HG03442 (cell line): ENCODE results near the gene CARD19.
A peak's percentile ranks its signal among the peaks of the same experiment; 100 is the strongest.
"Not testable (repeated sequence)": the region's sequence is repeated elsewhere in the genome, so short reads cannot be mapped to it uniquely, and the experiment has no call there.

Source experiments
- ATAC-seq: cut with Tn5 transposase; IDR thresholded peaks from one replicate; pipeline ENCODE4 v1.9.1; 2021; ENCODE audit warnings: mild to moderate bottlenecking, moderate library complexity; ENCODE audit not compliant: unreplicated experiment

The CARD19 gene

DNA sequence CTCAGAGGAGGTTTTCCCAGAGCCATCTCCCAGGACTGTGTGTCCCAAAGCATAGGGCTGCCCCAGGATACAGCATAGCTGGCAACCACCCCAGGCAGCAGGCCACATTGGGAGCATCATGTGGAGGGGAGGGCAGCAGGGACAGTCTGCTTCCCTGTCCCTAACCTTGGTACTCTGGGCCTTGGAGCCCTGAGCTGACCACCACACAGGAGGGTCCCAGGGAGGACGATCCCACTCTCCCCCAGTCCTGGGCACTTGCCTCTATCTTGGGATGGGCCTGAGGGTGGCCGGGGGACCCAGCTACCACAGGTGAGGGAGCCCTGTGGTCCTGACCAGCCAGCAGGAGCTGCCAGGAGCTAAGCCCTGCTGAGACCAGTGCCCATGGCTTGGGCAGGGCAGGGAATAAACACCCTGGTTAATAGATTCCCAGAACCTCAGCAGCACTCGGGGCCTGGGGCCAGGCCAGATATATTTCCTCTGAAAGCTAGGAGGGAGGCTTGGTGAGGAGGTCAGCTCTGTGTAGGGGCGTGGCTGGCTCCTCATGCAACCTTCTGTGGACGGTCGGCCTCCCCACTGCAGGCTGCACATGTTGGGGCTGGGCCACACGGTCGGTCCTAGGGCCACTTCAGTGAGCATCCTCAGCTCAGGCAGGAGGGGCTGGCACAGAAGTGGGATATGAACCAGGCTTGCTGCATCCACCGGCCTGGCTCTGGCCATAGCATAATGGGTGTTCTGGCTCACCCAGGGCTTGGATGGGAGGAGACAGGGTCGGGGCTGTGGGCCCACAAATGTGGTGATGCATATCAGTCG lies 33.9 kb downstream of the CARD19 start:
- no peak for ATAC-seq

DNA sequence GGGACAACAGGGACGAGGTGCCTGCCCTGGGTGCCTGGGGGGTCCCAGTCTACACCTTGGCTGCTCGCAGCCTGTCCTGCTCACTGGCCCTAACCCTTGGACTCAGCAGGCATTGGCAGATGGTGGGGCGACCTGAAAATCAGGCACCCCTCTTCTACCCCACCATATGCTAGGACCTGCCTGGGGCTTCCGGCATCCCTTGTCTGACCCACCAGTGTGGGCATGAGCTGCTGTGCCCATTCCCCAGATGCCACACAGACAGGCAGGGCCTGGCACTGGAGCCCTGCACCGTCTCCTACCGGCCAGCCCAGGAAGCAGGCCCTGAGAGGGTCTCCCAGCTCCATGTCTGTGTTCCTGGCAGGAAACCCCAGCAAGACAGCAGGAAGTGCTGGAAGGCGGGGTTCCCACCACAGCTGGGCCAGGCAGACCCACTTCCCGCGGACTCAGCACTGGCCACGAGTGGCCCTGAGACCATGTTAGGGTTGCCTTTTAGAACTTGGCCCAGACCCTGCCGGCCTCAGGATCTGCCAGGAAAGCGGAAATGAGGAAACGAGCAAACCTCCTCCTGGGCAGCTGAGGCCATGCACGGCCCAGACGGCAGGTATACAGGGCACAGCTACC lies 35.0 kb downstream of the CARD19 start:
- no peak for ATAC-seq

DNA sequence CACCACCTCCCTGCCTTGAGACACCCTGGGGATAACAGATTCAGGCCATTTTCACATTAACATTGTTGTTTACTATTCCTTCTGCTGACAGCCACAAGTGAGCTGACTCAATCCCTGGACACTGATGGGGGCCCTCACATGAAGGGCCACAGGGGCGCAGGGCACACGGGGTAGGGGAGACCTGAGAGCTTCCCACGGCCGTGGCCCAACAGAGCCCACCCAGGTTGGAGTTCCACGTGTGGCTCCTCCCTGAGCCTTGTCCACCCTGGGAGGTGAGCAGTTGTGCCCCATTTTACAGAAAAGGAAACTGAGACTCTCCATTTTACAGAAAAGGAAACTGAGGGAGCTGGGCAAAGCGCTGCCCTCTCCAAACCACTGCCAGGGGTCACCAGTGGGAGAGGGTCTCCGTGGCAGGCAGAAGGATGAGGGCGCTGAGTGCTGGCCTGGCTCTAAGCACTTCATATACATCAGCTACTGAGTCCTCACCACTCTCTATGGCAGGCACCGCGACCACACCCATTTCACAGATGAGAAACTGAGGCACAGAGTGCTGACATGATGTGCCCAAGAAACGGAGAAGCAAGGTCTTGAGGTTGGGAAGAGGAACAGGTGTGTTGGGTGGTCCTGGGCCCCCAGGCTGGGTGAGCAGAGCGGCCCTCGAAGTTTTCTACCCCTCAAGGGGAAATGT lies 35.7 kb downstream of the CARD19 start:
- no peak for ATAC-seq

DNA sequence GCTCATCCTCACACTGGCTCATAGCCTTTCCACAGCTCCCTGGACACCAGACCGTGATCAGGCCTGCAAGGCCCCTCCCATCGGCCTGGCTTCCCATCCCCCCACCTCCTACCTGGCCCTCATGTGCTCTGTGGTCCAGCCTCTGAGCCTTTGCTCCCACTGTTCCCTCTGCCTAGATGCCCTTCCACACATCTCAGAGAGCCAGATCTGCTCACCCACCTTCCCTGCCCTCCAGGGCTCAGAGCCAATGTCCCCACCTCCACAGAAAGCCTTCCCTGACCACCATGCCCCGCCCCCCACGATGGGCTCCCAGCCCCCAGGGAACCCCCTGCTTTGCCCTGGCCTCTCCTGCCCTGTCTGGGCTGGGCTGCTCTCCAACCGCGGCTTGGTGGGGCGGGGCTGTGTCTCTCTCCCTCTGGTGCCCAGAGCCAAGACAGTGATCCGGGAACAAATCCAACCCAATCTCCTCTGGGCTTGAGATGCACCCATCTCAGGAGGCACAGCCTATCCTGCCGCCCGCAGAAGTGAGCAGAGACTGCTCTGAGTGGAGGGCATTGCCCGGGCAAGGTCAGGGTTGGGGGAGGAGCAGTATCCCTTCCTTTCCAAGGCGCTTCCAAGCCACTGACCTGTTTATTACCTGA lies 36.4 kb downstream of the CARD19 start:
- ATAC-seq, result no peak

DNA sequence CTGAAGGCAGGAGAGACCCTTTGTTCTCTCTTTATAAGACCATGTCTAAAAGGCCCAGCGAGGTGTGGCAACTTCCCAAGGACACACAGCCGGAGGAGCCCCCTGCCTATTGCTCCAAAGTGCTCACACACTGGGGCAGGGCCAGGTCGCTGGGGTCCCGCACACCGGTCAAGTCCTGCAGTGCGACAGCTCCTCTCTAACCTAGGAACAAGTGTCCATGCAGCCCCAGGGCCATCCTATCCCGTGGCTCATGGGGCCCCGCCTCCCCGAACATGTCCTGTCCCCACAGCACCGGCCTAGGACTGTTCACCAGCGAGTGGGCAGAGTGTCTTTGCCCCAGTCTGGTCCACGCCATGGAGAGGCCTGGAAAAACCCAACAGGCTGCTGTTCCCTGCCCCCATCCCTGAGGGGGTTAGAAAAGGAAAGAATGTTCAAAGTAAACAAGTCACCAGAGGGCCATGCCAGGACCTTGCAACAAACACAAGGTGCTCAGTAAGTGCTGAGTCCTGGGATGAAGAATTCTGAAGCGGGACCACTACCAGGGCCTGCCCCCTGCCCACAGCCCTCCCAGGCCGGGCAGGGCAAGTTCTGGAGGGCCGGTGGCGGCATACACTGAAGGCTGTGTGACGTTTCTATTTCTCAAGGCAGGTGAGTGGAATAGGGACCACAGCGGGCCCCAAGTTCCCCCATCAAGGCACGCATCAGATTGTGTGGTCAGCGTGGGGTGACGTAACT lies 37.1 kb downstream of the CARD19 start:
- no peak for ATAC-seq

DNA sequence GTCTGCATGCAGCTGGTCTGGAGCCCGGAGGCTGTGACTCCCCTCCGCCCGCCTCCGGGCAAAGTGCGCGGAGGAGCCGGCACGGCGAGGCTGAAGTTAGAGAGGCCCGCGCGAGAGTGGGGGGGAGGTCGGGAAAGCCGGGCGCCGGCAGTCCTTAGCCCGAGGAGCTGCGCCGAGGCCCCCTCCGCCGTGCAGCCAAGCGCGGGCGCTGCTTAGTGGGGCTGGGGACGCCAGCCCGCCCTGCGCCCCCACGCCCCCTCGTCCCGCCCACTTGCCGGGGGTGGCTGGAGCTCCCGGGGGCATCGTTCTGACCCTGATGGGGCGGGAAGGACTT lies 37.6 kb downstream of the CARD19 start:
- ATAC-seq, result peak; percentile 24

DNA sequence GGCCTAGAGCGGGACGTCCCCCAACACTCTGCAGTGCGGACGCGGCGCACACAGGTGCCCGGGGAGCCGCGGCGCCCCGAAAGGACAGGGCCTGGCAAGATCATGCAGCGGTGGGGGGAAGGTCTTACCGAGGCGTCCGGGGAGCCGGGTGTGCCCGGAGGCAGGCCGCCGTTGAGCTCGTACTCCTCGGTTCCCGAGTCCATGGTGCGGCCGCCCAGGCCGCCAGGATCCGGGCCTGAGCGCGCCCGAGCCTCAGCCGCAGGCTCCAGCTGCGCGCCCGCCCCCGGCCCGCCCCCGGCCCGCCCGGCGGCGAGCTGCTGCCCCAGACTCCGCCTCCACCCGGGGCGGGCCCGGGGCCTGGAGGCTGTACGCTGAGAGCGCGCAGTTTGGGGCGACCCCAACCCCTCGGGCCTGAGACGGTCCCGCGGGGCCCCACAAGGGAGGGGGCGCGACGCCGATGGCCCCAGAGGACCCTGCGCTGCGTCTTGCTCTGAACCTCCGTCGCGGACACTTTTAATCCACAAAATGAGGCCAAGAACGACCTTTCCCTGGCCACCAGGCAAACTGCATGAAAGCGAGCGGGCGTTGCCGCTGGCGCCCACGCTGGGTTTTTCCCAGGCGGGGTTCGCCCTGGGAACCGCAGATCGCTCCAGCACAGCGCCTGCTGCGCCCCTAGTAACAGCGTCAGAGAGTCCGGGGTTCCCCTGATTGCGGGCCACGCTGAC lies 38.2 kb downstream of the CARD19 start, which contains the start of gene NINJ1:
Gene NINJ1 (minus strand): TSS at position 237 of the 725 bp plus-strand sequence. CDS start 34 bp downstream, at position 203.
- peak; percentile 71 for ATAC-seq

DNA sequence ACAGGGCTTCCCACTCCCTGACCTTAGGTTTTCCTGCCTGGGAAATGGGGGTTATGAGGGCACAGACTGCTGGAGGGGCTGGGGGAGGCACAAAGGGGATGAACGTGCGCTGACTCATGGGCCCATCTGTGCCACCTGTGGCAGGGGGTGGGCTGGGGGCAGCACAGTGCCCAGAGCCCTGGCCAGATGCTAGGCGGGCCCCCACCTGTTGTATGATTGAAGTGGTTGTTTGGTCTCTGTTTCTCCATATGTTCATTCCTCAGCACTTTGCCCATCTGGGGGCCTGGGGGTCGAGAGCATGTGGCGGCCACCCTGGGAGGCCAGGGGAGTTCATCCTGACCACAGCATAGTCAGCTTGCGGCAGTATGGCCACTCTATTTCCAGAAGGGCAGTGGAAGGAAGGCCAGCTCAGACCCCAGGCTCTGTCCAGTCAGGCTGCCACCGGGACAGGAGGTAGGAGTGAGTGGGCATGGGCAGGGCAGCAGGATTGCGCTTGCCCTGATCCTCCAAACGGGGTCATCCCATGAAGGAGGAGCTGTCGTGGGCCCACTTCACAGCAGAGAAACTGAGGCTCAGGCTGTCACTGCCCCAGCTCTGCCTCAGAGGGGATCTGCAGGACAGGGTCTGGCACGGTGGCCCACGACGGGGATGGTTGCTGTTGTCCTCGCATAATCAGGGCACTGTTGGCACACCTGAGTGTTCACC lies 38.9 kb downstream of the CARD19 start:
- no peak for ATAC-seq

DNA sequence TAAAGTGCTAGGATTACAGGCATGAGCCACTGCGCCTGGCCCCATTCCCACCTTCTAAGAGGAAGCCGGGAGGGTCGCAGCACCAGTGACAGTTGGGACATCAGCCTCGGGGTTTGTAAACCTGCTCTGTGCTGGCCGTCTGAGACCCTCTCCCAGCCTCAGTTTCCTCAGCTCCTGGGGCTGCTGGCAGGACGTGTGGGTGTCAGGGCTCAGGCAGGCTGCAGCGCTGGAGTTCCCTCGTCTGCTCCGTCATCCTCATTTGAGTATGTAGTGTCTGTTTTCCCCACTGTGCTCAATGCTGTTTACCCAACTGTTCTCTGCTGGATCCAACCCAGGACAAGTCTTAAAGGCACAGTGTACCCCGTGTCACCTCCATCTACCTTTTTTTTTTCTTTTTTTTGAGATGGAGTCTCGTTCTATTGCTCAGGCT lies 40.0 kb downstream of the CARD19 start:
- ATAC-seq, result no peak

DNA sequence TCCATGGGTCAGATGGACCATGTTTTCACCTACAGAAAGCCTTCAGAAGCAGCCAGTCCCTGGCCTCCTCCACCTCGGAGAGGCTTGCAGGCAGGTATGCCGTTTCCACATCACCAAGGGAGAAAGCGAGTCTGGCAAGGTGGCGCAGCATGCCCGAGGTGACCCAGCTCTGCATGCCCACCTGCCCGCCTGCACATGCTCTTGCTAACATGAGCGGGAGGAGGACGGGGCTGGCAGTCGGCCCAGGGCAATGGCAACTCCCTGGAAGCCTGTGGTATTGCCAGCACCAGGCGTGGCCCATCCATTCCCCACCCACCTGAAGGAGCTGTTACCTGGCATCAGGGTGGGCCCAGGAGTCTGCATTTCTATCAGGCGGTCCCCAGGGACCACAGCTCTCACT lies 41.3 kb downstream of the CARD19 start:
- no peak for ATAC-seq

DNA sequence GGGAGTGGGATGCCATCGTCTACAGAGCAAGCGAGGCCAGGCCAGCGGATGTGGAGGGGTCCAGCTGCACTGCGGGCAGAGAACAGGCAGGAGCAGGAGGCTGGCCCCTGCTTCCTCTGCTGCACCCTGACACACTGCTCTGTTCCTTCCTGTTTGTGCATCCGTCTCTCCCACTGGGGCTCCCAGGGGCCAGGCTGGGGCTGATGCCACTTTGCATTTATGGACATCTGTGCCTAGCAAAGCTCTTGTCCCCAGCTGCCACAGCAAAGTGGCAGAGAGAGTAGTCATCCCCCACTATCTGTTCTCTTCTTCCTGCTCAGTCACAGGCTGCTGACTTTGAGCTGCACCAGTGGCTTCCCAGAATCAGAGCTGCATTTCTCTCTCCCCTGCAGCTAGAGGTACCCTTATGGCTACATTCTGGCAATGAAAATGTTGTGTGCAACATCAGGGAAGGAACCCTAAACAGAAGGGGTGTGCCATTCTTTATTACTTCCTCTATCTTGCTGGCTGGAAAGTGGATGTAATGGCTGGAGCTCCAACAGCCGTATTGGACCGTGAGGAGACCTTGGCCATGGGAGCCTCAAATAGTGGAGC lies 42.3 kb downstream of the CARD19 start:
- ATAC-seq, result no peak

DNA sequence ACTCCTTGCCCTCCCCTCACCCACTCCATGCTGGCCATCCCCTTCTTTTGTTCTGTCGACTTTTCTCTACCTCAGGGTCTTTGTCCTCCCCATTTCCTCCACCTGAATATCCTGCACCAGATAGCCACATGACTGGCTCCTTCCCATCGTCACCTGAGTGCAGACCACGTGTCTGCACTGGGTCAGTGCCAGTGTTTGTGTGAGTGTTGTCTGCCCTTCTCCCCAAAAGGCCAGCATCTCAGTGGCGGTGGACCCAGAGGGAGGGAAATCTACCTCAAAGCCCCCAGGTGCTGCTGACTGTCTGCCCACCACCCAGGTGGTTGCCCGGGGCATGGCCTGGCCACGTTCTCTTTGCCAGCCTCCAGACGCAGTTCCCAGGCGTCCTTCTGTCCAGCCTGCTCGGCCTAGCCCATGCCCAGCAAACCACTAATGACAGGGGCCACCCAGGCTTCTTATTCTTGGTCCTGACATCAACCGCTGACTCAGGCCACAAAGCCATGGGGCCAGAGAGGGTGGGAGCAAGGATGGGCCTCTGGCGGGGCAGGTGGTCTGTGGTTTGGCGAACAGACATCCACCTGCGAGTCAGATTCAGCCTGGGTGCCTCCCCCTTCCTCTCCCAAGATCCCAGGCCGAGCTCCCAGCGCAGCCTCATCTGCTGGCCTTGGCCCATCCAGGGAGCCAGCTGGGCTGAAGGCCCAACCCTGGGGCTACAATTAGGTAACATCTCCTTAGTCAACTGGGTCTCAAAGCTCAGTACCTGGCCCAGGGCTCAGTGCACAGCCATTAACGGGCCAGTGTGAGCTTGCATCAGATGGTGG lies 43.6 kb downstream of the CARD19 start:
- no peak for ATAC-seq

DNA sequence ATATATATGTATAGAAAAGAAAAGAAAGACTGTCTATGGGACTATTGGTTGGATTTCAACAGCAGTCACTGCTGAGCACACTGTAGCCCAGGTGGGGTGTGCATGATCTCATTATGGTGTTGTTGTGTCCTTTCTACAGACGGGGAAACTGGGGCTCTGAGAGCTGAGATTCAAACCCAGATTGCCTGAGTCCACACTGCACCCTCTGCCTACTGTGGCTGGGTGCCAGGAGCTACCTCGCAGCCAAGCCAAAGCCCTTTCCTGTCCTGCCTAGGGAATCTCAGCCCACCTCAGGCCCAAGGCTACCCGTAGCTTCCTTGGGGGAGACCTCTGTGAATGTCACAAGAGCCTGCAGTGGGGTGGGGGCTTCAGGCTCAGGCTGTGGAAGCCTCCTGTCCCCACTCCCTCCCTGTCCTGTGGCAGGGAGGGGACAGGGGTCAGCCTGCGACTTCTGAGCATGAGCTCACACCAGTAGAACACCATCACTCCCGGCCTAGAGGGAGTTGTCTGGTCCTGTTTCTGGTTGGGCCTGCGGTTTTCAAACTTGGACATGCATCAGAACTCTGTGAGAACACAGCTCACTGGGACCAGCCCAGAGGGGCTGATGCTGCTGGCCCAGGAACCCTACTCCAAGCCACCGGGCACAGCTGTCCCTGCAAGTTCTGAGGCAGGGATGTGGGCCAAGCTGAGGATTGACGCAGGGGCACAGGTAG lies 45.9 kb downstream of the CARD19 start:
- no peak for ATAC-seq

DNA sequence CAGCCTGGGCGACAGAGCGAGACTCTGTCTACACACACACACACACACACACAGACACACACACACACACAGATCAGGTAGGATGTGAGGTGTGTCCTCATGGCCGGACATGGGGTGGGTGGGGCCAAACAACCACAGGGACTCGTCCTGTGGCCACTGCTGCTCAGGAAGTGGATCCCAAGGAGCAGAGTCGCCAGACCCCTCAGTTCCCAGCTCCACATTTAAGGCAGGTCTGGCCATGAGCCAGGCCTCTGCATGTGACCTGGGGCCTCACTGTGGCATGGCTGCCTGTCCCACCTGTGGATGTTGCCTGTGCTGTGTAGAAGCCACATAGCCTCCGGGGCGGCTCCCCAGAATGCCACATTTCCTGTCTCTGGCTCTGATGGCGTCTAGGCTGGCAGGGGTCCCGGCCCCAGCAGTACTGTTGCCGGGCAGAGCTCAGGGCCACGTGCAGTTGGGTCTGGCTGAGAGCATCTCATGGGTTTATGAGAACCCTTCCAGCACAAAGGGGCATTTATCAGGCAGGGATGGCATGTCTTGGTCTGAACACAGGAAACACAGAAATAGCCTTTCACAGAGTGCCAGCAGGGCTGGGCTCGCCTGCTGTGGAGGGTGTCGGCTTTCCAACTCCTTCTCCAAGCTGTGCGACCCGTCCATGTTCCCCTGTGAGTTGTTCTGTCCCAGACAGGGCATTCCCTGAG lies 48.0 kb downstream of the CARD19 start:
- ATAC-seq, result no peak

DNA sequence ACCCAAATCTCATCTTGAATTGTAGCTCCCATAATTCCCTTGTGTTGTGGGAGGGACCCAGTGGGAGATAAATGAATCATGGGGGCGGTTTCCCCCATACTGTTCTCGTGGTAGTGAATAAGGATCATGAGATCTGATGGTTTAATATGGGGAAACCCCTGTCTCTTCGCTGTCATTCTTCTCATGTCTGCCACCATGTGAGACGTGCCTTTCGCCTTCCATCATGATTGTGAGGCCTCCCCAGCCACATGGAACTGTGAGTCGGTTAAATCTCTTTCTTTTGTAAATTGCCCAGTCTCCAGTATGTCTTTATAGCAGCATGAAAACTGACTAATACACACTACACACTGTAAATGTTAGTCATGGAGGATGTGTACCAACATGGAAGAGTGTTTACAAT lies 50.7 kb downstream of the CARD19 start:
- not testable (repeated sequence) for ATAC-seq

DNA sequence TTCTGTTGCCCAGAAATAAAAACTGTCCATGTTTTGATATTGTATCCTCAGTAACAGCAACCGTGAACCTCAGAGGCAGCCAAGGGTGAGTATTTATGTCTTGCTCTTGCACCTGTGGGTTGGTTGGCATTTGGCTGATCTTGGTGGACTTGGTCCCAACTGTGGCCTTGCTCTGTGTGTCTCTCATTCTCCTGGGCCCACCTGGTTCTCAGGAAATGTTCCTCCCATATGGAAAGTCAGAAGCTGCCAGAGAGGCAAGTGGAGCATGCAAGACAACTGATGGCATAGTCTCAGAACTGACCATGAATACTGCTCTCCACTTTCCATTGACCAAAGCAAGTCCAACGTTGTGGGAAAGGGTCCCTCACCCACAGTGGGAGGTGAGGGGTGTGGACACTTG lies 51.6 kb downstream of the CARD19 start:
- ATAC-seq, result no peak

DNA sequence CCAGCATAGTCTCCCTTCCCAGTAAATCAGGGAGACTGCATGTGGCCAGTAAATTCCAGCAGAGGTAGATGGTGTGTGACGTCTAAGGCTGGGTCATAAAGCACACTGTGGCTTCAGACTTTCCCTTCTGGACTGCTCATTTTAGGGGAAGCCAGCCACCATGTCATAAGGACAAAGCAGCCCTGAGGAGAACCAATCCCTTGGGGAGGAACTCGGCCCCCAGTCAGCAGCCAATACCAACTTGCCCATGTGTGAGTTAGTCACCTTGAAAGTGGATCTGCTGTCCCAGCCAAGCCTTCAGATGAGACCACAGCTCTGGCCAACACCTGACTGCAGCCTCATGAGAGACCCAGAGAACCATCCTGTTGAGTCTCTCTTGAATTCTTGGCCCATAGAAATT lies 52.7 kb downstream of the CARD19 start:
- no peak for ATAC-seq
